NCI-H69 (cell line): ENCODE data around the gene SRF.

Experiments
- DNase-seq: peaks from one replicate; lab custom pipeline; 2025; lab: John Stamatoyannopoulos, UW

SRF gene

DNA sequence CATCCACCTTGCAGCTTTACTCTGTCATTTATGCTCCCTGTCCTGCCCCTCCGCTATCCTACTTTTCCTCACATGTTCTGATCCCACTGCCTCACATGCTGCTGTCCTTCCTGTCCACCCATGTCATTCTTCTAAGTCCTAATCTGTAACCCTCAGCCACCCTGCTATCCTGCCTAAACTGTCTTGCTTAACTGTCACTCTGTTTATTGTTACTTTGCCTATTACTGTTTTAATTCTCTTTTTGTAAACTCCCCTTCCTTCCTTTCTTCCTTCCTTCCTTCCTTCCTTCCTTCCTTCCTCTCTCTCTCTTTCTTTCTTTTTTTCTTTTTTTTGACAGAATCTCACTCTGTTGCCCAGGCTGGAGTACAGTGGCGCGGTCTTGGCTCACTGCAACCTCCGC is 12.4 kb downstream of the SRF start:
- DNase-seq = no peak

DNA sequence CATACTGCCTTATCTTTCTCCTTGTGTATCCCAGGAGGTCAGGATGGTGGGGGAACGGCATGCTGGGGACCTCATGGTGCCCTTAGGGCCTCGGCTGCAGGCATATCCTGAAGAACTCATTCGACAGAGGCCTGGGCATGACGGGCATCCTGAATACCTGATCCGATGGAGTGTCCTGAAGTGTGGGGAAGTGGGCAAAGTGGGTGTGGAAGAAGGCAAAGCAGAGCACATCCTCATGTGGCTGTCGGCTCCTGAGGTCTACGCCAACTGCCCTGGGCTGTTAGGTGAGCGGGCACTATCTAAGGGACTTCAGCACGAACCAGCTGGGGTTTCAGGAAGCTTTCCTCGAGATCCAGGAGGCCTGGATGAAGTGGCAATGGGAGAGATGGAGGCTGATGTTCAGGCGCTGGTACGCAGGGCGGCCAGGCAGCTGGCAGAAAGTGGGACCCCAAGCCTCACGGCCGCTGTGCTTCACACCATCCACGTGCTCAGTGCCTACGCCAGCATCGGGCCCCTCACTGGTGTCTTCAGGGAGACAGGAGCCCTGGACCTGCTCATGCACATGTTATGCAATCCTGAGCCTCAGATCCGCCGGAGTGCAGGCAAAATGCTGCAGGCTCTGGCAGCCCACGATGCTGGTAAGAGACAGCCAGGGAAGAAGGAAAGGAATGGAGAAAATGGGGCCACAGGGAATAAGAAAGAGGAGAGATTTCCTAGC is 13.4 kb downstream of the SRF start:
- no peak for DNase-seq

DNA sequence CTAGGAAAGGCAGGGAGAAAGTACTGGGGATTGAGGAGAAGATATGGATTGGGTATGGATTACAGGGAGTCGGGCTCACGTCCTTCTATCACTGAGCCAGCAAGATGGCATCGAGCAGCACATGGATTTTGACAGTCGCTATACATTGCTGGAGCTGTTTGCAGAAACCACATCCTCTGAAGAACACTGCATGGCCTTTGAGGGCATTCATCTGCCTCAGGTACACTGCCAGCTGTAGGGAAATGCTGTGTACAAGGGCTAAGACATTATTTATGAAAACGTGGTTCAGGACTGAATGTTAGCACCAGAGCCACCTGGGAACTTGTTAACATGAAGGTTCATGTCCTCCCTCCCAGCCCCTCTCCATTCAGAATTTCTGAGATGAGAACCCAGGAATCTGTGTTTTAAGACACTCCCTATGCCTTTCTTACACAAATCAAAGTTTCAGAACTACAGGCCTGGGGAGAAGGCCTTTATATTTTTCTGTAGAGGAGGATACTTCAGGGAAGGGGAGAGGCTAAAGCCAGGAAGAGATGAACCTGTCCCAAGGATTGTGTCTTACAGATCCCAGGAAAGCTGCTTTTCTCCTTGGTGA is 14.4 kb downstream of the SRF start:
- no peak for DNase-seq

DNA sequence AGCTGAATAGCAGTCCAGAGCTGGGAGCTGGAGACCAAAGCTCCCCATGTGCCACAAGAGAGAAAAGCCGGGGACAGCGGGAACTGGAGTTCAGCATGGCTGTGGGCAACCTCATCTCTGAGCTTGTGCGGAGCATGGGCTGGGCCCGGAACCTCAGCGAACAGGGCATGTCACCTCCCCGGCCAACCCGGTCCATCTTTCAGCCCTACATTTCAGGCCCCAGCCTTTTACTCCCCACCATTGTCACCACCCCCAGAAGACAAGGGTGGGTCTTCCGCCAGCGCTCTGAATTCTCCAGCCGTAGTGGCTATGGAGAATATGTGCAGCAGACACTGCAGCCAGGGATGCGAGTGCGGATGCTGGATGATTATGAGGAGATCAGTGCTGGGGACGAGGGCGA is 14.9 kb downstream of the SRF start:
- DNase-seq = no peak

DNA sequence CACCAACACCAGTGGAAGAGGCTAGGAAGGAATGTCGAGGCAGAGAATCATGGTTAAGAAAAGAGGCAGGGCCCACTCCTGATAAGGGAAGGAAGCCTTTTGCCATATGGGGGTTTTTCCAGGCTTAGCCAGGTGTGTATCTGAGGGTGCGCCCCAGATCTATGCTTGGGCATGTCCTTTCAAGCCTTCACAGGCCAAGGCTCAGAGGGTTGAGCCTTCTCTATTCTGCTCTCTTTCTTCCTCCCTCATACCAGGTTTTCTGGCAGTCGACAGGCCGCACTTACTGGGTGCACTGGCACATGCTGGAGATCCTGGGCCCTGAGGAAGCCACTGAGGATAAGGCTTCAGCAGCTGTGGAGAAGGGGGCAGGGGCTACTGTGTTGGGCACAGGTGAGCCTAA is 15.6 kb downstream of the SRF start:
- DNase-seq = no peak

DNA sequence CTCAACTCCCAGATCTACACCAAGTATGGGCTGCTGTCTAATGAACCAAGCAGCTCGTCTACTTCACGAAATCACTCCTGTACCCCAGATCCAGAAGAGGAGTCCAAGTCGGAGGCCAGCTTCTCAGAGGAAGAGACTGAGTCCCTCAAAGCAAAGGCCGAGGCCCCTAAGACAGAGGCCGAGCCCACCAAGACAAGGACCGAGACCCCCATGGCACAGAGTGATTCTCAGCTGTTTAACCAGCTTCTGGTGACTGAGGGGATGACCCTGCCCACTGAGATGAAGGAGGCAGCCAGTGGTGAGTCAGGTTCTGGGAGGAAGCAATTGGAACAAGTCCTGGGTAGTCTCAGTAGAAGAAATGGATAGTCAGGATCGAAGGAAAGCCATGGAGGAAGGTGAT is 16.8 kb downstream of the SRF start:
- no peak for DNase-seq

DNA sequence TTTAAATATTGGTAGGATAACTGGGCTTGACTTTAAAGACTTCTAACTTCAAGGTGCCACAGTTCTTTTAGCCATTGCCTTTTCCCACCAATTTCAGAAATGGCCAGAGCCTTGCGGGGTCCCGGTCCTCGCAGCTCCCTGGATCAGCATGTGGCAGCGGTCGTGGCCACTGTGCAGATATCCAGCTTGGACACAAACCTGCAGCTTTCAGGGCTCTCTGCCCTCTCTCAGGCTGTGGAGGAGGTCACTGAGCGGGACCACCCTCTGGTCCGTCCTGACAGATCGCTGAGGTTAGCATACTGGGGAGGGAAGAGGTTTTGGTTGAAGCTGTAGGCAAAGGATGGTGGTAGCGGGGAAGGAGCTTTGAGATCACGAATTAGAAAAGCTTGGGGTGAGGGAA is 17.4 kb downstream of the SRF start:
- no peak for DNase-seq

DNA sequence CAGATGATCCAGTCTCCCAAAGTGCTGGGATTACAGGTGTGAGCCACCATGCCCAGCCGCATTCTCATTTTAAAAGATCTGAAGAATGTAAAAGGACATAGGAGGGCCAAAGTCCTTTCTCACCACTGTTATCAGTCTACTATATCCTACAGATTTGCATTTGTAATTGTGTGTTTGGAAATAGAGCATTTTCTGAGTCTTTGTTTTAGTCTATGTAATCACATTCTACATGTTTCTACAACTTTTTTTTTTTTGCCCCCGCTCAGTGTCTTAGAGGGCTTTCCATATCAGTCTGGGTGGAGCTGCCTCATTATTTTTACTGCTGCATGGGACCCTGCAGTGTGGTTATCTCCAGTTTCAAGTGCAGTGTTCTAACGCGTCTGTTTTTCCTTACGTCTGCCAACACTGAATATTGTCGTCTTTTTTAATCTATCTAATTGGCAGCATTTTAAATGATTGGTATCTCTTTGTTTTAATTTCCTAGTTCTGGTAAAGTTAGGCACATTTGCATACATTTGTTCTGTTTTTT is 18.8 kb downstream of the SRF start:
- DNase-seq = no peak

DNA sequence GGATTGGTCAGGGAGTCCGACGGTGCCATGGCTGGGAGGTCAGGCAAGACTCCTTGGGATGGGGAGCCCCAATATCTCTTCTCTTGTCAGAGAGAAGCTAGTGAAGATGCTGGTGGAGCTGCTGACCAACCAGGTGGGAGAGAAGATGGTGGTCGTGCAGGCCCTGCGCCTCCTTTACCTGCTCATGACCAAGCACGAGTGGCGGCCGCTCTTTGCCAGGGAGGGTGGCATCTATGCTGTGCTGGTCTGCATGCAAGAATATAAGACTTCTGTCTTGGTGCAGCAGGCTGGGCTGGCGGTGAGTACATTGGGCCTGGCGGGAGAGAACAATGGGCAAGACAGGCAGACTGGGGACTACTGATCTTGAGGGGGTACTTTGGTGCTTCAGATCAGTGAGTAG is 21.8 kb downstream of the SRF start:
- no peak for DNase-seq

DNA sequence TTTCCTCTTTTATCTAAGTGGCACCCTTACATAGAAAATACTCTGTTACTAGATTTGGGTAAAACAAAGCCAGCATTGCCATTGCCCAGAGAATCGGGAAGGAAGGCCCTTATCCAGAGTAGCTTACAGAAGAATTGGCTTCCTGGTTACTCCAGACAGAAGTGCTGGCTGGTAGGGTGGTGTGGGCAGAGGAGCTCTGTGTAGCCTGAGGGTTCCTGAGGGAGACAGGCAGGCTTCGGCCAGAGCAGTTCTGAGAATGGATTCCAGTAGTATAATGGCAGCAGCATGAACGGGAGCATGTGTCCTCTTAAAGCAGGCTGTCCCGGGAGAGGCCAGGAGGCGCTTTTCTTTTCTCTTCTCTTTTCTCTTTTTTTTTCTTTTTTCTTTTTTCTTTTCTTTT is 22.9 kb downstream of the SRF start:
- DNase-seq = no peak

DNA sequence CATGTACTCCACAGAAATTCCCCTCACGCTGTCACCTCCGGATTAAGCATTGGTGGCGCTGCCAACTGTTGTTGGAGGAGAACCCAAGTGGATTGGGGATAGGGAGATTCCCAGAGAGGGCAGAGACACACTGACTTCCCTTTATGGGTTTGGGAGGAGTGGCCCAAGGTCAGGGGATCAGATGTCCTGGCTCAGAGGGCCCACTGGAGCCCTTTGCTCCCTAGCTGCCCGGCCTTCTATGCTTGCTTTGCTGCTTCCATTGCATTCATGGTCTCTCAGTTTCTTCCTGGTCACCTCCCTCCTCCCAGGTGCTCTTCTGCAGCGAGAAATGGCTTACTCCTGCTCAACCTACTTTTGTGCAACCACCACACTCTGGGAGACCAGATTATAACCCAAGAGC is 25.3 kb downstream of the SRF start:
- DNase-seq = no peak

DNA sequence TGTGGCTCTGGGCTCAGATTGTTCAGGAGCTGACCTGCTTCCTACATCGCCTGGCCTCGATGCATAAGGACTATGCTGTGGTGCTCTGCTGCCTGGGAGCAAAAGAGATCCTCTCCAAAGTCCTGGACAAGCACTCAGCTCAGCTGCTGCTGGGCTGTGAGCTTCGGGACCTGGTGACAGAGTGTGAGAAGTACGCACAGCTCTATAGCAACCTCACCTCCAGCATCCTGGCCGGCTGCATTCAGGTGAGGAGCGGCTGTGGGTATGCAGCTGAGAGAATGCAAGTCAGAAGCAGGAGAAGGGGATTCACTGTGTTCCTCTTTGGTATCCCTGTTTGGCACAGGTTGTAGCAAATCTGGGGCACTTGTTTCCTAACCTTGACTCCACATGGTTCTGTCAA is 28.8 kb downstream of the SRF start:
- DNase-seq = no peak

DNA sequence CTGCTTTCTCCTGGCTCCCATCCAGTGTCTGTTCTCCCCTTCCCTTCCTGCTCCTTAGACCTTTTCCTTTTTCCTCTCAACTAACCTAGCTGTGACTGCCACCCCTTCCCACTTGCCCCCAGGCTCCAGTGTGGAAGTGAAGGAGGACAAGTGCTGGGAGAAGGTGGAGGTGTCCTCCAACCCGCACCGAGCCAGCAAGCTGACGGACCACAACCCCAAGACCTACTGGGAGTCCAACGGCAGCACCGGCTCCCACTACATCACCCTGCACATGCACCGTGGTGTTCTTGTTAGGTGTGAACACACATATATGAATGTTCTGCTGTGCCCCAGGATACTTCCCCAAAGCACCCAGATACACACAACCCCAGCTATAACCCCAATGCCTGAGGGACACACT is 29.5 kb downstream of the SRF start:
- no peak for DNase-seq

DNA sequence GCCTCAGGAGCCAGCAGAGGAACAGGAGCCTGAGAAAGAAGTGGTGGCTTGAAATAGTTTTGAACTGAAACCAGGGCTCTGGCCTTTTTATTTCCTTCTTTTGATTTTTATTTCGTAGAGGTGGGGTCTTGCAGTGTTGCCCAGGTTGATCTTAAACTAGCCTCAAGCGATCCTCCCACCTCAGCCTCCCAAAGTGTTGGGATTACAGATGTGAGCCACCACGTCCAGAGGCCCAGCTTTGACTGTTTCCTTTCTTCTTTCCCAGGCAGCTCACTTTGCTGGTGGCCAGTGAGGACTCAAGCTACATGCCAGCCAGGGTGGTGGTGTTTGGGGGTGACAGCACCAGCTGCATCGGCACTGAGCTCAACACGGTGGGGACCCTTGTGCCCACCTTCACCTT is 31.4 kb downstream of the SRF start:
- DNase-seq = no peak

DNA sequence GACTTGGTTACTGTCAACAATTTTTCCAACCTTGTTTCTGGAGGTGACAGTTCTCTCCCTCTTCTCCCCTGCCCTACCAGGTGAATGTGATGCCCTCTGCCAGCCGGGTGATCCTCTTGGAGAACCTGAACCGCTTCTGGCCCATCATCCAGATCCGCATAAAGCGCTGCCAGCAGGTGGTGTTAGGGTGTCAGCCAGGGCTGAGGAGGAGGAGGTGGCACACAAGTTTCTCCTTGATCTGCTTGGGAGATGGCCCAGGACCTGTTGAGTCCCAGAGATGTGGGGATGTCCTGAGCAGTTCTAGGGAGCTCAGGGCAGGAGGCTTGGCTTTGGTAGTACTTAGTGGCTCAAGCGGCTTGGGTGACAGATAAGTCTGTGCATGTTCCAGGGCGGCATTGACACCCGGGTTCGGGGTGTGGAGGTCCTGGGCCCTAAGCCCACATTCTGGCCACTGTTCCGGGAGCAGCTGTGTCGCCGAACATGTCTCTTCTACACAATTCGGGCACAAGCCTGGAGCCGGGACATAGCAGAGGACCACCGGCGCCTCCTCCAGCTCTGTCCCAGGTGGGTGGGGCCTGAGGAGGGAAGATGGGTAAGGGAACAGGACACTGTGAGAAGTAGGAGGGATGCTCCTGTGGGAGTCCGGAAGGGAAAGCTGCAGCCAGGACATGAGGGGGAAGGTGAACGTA is 32.1 kb downstream of the SRF start:
- DNase-seq = no peak

DNA sequence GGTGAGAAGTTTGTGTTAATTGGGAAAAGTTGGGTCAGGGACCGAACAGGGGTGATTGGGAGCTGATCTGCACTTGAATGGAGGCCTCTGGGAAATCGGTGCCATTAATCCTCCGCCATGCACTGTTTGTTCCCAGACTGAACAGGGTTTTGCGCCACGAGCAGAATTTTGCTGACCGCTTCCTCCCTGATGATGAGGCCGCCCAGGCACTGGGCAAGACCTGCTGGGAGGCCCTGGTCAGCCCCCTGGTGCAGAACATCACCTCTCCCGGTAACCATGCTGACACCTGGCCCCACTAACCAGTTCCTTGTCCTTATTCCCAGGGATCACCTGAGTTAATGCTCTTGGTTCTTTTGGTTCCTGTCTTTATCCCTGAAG is 32.6 kb downstream of the SRF start:
- no peak for DNase-seq

DNA sequence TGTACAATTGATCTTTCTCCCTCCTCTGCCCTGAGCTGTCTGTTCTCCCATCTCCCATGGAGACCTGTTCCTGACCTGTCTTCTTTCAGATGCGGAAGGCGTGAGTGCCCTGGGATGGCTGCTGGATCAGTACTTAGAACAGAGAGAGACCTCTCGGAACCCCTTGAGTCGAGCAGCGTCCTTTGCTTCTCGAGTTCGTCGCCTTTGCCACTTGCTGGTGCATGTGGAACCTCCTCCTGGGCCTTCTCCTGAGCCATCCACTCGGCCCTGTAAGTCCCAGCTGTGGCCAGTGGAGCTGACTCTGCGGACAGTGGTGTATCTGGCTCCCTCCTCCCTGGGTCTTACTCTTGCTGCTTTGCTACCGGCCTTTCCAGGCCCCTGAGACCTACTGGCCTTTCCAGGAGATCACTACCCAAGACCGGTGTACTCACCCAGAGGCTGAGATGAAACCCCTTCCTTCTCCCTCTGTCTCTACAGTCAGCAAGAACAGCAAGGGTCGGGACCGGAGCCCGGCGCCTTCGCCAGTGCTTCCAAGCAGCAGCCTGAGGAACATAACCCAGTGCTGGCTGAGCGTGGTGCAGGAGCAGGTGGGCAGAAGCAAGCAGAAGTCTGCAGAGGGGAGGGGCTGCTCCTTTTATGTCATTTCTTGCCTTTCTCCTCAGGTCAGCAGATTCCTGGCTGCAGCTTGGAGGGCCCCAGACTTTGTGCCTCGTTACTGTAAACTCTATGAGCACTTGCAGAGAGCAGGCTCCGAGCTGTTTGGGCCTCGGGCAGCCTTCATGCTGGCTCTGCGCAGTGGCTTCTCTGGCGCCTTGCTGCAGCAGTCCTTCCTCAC is 33.4 kb downstream of the SRF start:
- DNase-seq = no peak

DNA sequence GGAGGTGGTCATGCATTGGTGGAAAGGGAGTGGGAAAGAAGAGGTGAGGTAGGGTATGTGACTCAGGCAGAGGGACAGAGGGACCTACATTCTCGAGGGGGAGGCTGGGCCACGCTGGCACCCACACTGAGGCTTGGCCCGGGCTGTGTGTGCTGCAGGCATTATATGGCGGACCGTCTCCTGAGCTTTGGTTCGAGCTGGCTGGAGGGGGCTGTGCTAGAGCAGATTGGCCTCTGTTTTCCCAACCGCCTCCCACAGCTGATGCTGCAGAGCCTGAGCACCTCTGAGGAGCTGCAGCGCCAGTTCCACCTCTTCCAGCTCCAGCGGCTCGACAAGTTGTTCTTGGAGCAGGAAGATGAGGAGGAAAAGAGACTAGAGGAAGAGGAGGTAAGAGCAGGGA is 34.8 kb downstream of the SRF start:
- no peak for DNase-seq

DNA sequence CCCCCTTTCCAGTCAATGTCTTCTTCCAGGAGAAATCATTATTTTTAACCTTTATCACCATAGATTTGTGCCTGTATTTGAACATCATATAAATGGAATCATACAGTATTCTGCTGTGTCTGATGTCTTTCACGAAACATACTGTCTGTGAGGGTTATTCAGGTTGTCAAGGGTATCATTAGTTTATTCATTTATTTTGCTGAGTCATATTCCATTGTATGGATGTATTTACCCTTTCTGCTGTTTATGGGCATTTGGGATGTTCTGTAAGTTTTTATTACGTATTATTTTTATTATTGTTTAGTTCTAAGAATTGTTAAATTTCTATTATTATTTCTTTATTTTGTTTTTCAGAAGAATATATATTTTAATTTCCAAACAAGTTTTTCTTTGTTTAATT is 36.2 kb downstream of the SRF start:
- DNase-seq = peak; percentile 18

DNA sequence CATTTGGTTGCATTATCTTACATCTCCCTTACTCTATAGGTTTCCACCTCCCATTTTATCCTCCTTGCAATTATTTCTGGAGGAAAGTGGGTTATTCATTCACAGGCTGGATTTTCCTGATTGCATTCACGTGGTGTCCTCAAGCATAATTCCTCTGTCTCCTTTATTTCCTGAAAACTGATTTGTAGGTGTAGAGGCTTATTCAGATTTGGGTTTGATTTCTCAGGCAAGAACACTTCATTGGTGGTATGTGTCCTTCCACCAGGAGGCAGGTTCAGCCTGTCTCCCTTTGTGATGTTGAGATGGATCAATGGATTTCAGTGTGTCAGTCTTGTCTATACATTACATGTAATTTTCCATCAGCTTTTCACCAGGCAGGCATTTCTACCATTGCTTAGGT is 40.9 kb downstream of the SRF start:
- peak; percentile 38 for DNase-seq

DNA sequence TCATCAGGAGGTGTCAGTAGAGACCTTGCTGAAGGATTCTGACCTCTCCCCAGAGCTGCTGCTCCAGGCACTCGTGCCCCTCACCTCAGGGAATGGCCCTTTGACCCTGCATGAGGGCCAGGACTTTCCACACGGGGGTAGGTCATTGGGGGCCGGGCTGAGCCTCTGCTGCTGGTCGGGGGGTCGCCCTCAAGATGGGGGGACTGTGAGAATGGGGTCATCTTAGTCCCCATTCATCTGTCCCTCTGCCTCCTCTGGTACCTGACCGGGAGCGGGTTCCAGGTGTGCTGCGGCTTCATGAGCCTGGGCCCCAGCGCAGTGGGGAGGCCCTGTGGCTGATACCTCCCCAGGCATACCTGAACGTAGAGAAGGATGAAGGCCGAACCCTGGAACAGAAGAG is 42.4 kb downstream of the SRF start:
- no peak for DNase-seq

DNA sequence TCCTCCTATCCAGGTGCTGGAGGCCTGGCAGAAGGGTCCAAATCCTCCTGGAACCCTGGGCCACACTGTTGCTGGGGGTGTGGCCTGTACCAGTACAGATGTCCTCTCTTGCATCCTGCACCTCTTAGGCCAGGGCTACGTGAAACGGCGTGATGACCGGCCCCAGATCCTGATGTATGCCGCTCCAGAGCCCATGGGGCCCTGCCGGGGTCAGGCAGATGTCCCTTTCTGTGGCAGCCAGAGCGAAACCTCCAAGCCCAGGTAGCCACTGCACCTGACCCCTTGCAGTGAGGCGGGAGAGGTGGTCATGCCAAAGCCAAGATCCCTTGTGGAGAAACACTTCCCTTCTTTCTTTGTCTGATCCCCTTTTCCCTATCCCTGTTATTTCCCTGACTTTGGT is 44.0 kb downstream of the SRF start:
- DNase-seq = no peak

DNA sequence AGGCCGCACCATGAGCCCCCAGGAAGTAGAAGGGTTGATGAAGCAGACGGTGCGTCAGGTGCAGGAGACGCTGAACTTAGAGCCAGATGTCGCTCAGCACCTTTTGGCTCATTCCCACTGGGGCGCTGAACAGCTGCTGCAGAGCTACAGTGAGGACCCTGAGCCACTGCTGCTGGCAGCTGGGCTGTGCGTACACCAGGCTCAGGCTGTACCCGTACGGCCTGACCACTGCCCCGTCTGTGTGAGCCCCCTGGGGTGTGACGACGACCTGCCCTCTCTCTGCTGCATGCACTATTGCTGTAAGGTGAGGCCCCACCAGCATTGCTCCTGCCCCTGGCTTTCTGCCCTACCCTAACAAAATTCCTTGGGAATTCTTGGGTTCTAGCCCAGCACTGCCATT is 45.1 kb downstream of the SRF start:
- DNase-seq = peak; percentile 62
